HuH-7.5 (cell line): Measurements from ENCODE around the gene MAP4K1.
"Not testable (repeated sequence)": the region's sequence is repeated elsewhere in the genome, so short reads cannot be mapped to it uniquely, and the experiment has no call there.

Experiments used
- DNase-seq: peaks from one replicate; pipeline ENCODE4 v3.0.0; 2011; ENCODE audit warnings: low spot score

MAP4K1 gene

GRCh38 chr19:38569368-38569983 is 48.3 kb downstream of the MAP4K1 start:
- DNase-seq = no peak

- no peak for DNase-seq
Measured at GRCh38 chr19:38565691-38566105, 52.1 kb downstream of the MAP4K1 start.

GRCh38 chr19:38564981-38565690 is 52.6 kb downstream of the MAP4K1 start:
- DNase-seq = no peak

GRCh38 chr19:38563475-38563874 is 54.3 kb downstream of the MAP4K1 start:
- DNase-seq = no peak

- no peak for DNase-seq
Measured at GRCh38 chr19:38562096-38562495, 55.7 kb downstream of the MAP4K1 start.

- no peak for DNase-seq
Measured at GRCh38 chr19:38561658-38562057, 56.1 kb downstream of the MAP4K1 start.

GRCh38 chr19:38561053-38561606 is 56.6 kb downstream of the MAP4K1 start:
- DNase-seq = no peak

- no peak for DNase-seq
Measured at GRCh38 chr19:38559428-38560401, 58.0 kb downstream of the MAP4K1 start.

- not testable (repeated sequence) for DNase-seq
Measured at GRCh38 chr19:38558933-38559332, 58.8 kb downstream of the MAP4K1 start.

- DNase-seq = no peak
Measured at GRCh38 chr19:38557205-38557799, 60.5 kb downstream of the MAP4K1 start.

- DNase-seq = no peak
Measured at GRCh38 chr19:38556521-38557174, 61.1 kb downstream of the MAP4K1 start.

GRCh38 chr19:38555200-38555599 is 62.6 kb downstream of the MAP4K1 start:
- DNase-seq = no peak

- DNase-seq = no peak
Measured at GRCh38 chr19:38554676-38555141, 63.0 kb downstream of the MAP4K1 start.

GRCh38 chr19:38553239-38553638 is 64.5 kb downstream of the MAP4K1 start:
- DNase-seq = not testable (repeated sequence)

- no peak for DNase-seq
Measured at GRCh38 chr19:38551450-38551813, 66.3 kb downstream of the MAP4K1 start.

- DNase-seq = no peak
Measured at GRCh38 chr19:38550376-38550775, 67.4 kb downstream of the MAP4K1 start.

- no peak for DNase-seq
Measured at GRCh38 chr19:38549942-38550341, 67.8 kb downstream of the MAP4K1 start.

- DNase-seq = no peak
Measured at GRCh38 chr19:38549061-38549460, 68.7 kb downstream of the MAP4K1 start.

- no peak for DNase-seq
Measured at GRCh38 chr19:38547421-38547820, 70.3 kb downstream of the MAP4K1 start.

- DNase-seq = no peak
Measured at GRCh38 chr19:38545596-38545995, 72.2 kb downstream of the MAP4K1 start.

GRCh38 chr19:38544569-38545315 is 73.0 kb downstream of the MAP4K1 start:
- DNase-seq = peak; percentile 65
